OCI-M1 (cell line): ENCODE data around the gene SNAP47.
"Not testable (repeated sequence)": the region's sequence is repeated elsewhere in the genome, so short reads cannot be mapped to it uniquely, and the experiment has no call there.

Source experiments
- DNase-seq: peaks from one replicate; lab custom pipeline; 2025; lab: John Stamatoyannopoulos, UW

The SNAP47 gene, protein sequence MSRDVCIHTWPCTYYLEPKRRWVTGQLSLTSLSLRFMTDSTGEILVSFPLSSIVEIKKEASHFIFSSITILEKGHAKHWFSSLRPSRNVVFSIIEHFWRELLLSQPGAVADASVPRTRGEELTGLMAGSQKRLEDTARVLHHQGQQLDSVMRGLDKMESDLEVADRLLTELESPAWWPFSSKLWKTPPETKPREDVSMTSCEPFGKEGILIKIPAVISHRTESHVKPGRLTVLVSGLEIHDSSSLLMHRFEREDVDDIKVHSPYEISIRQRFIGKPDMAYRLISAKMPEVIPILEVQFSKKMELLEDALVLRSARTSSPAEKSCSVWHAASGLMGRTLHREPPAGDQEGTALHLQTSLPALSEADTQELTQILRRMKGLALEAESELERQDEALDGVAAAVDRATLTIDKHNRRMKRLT

DNA sequence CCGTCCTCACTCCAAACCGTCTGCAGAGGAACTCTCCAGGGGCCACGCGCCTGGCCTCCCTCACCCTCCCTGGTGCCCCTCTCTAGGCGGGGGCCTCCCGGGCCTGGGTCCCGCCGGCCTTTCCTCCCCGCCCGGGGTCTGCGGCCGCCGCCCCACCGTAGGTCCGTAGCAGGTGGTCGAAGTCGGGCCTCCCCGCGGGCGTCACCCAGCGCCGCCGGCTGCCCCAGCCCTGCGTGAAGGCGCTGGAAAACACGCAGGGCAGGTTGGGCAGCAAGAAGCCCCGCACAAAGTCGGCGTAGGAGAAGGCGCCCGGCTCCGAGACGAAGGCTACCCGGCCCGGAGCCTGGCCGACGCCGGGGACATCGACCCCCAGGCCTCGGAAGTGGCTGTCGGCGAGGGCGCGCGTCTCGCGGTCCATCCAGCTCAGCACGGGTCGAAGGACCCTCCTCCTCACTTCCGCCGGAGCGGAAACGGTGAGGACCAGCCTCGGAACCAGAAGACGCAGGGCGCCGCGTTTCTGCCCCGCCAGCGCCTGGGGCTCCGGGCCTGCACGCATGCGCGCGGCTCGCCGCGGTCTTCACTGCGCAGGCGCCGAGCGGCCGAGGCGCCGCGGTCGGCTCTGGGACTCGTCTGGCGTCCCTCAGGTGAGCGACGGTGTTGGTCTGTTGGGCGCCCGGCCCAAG lies at the start of gene SNAP47, which contains the start of gene JMJD4:
TSS of gene SNAP47 (plus strand) at position 580 of the 683 bp plus-strand sequence. CDS start 12,302 bp downstream, outside the sequence.
TSS of gene JMJD4 (minus strand) at position 447 of the 683 bp plus-strand sequence. CDS start at position 418, 29 bp downstream.
- DNase-seq: peak; percentile 96

- peak; percentile 94 for DNase-seq
These were observed 49.4 kb upstream of the SNAP47 start for GRCh38 chr1:227685807-227686206.

DNA sequence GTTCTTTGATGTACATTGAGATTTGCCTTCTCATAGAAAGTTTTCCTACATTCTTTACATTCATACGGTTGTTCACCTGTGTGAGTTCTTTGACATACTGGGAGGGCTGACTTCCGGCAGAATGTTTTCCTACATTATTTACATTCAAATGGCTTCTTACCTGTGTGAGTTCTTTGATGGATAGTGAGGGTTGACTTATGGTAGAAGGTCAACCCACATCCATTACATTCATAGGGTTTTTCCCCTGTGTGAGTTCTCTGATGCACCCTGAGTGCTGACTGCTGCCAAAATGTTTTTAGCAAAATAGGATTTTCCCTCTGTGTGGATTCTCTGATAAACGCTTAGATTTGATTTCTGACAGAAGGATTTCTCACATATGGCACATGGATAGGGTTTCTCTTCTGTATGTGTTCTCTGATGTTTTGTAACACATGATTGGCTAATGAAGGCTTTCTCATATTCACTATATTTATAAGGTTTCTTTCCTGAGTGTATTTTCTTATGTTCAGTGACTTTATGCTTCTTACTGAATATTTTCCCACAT lies 37.8 kb upstream of the SNAP47 start:
- no peak for DNase-seq

GRCh38 chr1:227701631-227702030 lies 33.6 kb upstream of the SNAP47 start:
- DNase-seq: not testable (repeated sequence)

- peak; percentile 75 for DNase-seq
These were observed 27.4 kb upstream of the SNAP47 start for GRCh38 chr1:227707846-227708245.

DNA sequence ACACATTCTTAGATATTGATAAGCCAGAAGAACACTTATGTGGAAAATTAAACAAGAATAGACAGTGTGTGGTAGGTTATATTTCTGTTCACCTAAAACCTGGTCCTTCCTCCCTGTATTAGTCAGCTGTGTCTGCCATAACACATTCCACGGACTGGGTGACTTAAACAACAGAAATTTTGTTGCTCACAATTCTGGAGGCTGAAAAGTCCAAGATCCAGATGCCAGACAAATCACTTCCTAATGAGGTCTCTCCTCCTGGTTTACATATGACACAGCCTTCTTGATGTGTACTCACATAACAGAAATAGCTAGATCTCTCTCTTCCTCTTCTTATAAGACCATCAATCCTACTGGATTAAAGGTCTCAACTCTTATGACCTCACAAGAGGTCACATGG lies 25.8 kb upstream of the SNAP47 start:
- DNase-seq: no peak

- DNase-seq: not testable (repeated sequence)
These were observed 24.8 kb upstream of the SNAP47 start for GRCh38 chr1:227710474-227710873.

DNA sequence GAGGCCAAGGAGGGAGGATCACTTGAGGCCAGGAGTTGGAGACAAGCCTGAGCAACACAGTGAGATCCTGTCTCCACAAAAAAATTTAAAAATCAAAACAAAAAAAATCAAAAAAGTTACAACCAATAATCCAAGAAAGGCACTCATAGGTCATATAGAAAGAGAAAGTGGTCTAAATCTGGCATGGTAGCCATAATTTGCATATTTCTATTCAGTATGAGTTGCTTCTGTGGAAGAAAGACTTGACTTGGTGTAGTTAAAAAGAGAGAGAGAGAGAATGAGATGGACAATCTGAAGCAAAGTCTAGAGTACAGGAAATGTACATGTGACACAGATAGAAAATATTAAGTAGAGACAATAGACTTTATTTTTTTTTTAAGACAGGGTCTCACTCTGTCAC lies 22.6 kb upstream of the SNAP47 start:
- no peak for DNase-seq

DNA sequence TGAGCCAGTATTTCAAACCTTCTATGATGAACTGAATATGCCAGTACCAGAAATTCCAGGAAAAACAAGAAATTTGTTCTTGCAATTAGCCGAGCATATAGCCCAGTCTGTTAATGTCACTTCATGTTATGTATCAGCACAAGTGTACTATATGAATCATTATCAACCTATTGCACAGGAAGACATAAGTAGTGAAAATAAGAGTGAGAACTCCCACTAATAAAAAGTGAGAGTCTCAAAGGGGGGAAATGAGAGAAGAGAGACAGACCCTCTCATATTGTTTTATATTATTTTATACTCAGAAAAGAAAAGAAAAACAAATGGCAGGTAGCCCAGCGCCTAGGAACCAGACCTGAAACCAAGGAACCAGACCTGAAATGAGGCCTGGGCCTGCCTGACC lies 16.3 kb upstream of the SNAP47 start:
- DNase-seq: no peak

DNA sequence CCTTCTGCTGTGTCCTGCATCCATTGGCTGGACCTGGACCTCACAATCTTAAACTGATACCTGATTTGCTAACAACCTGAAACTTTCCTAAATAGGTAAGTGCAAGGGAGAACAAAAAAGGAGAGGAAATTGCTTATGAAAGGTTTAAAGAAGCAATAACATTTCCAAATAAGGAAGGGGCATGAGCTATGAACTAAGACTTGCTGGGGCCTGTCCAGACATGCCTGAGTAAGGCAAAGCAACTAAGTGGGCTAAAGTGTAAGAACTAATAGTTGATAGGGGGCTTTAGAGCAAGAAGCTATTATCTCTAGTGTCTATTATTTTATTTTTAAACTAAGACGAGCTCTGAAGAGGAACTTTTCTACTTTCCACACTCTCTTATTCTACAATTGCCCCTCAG lies 11.8 kb upstream of the SNAP47 start:
- no peak for DNase-seq

GRCh38 chr1:227725046-227725445 lies 10.2 kb upstream of the SNAP47 start:
- no peak for DNase-seq

GRCh38 chr1:227726318-227726717 lies 8.9 kb upstream of the SNAP47 start:
- no peak for DNase-seq

DNA sequence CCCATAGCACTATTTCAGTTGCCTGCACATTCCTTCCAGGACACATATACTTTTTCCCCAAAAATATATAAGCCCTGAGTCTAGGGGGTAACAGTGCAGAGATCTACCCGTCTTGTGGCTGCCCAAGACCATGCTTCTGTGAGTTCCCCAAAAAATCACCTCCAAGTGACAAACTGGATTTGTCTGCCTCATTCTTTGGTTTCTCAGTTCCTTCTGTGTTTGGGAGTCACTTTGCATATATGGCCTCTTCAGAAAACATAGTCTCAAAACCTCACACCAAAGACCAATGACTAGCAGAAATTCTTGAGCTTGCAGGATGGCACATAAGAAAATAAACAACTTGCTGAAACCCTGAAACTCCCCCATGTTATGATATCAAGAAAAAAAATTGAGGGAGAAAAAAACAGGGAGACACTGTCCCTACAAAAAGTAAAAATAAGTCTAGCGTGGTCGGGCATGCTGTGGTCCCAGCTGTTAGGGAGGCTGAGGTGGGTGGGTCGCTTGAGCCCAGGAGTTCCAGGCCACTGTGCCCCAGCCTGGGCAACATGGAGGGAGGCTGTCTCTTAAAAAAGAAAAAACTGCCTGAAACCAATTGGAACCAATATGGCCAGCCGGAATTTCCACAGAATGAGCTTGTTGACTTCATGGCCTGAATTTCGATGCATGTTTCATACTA lies 8.2 kb upstream of the SNAP47 start:
- no peak for DNase-seq

DNA sequence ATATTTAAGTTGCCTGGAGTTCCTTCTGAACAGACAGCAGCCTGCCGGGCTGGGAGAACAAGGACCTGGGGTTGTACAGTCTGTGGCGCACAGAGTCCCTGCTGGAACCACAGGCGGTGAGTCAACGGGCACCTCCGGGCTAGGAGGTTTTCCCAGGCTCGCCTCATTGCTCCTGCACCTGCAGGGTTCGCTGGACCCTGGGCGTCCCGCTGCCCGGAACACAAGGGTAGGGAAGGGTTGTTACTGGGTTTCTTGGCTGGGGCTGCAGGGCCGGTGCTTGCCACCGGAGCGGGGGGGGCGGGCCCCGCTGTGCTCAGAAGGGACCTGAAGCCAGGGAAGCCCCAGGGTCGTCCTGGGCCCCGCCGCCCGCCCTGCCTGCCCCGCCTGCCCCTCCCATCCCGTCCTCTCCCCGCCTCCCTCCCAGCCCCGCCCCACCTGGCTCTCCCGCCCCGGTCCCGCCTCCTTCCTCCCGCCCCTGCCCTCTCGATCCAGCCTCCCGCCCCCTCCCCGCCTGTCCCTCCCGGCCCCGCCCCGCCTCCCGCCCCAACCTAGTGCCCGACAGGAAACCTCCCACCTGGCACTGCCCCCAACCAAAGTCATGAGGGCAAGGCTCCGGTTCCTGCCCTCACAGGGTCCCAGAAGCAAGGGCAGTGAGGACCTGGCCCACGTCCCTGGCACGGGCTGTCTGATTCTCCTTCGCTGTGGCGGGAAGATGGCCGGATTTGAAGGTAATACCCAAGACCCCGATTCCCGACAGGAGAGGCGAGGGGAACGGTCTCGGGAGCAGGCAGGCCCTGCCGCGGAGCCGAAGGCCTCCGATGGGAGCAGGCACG lies 7.0 kb upstream of the SNAP47 start:
- DNase-seq: no peak

- no peak for DNase-seq
These were observed 6.4 kb upstream of the SNAP47 start for GRCh38 chr1:227728892-227729143.

DNA sequence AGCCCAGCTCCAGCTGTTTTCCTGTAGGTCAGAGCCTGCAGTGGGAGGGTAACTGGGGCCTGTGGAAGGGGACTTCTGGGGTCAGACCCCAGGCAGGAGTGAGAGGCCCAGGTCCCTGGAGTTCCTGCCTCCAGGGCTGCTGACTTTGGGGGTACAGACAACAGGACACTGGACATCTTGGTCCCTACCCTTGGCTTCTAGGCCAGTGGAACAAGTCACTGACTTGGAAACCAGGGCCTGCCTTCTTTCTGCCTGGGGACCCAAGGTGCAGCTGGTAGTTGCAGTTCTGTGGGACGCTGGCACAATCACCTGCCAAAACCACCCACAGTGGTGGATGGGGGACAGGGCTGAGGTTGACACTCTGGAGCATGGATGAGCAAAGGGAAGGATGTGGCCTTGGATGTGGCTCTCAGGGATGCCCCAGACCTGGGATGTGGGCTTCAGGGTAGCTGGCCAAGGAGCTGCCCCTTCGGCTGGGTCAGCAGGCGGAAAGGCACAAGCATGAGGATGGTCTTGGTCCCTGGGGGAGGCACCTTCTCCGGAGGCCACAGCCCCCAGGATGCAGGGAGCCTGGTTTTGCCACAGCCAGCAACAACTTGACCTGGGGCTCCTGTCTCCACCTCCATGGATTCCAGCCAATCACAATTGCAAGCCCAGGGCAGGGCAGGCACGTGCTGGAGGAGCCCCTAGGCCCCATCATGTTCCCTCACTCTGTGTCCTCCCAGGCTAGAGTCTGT lies 5.9 kb upstream of the SNAP47 start:
- DNase-seq: no peak

GRCh38 chr1:227729881-227730629 lies 5.2 kb upstream of the SNAP47 start:
- peak; percentile 72 for DNase-seq

DNA sequence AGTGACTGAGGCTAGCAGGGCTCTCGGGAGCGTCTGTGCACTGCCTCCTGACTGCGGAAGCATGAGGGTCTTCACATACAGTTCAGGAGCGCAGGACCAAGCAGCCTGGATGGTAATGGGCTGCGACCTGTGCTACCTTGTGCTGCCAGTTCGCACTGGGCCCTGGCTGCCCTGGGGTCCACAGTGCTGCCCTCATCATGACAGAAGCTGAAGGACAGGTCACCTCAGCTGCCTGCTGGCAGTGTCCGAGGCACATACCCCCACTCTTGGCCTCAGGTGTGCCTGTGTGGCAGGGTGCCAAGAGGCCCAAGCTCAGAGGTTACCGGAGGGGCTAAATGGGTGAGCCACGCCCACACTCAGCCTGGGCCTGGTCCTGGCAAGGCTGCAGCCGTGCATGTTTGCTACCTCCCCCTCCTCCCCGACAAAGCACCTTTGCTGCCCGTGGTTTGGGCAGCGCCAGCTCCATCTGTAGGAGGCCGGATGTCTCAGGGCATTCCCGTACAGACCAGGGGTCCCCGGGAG lies 4.5 kb upstream of the SNAP47 start:
- no peak for DNase-seq

GRCh38 chr1:227731241-227731677 lies 4.0 kb upstream of the SNAP47 start:
- no peak for DNase-seq
